H1 (cell line): ENCODE results near the gene PLD3. TPM values are rescaled to one million over a fixed set of nuclear protein-coding genes. Genes with fewer than 3 reads are reported as not detected.

Experiments used
- CTCF ChIA-PET: fragments of 300-600 bp; sonication (Branson Sonifier 250); formaldehyde crosslinking; loops from one replicate; lab custom pipeline; 2021; ENCODE audit not compliant: partially characterized antibody; lab: Charles Lee
- POLR2A ChIA-PET: fragments of 300-600 bp; sonication (Branson Sonifier 250); formaldehyde crosslinking; loops from one replicate; lab custom pipeline; 2021; ENCODE audit warnings: inconsistent platforms; ENCODE audit not compliant: partially characterized antibody; lab: Charles Lee
- DNase-seq, 2 experiments: peaks; one replicate each; pipeline versions ENCODE4 v3.0.0 to v3.0.0-alpha.2; 2010 to 2022; ENCODE audit warnings: low spot score in 2 of 2, low read depth in 1 of 2, mixed read lengths in 1 of 2
- FAIRE-seq: peaks from 2 replicates; lab custom pipeline; 2011; peaks lifted over from hg19 to GRCh38; lab: Jason Lieb, UNC
- H2AFZ ChIP-seq: 2 replicates; pipeline ENCODE4 v1.8.1; 2012; ENCODE audit warnings: low read length, inconsistent platforms
- H2AK5ac ChIP-seq: 2 replicates; pipeline ENCODE4 v1.6.1; 2013; ENCODE audit warnings: low read depth, low read length
- H2BK120ac ChIP-seq: replicated peaks from 2 replicates; pipeline ENCODE3; 2013; ENCODE audit warnings: low read depth, low read length, inconsistent platforms
- H2BK12ac ChIP-seq: 2 replicates; pipeline ENCODE4 v1.6.1; 2013; ENCODE audit warnings: low read depth, low read length
- H2BK15ac ChIP-seq: 2 replicates; pipeline ENCODE4 v1.6.1; 2013; ENCODE audit warnings: low read length
- H2BK20ac ChIP-seq: 2 replicates; pipeline ENCODE4 v1.6.1; 2013; ENCODE audit warnings: low read length
- H2BK5ac ChIP-seq: 2 replicates; pipeline ENCODE4 v1.6.1; 2013; ENCODE audit warnings: low read depth, low read length
- H3K14ac ChIP-seq: 2 replicates; pipeline ENCODE4 v1.6.1; 2013; ENCODE audit warnings: inconsistent platforms; ENCODE audit not compliant: insufficient read length
- H3K18ac ChIP-seq: 2 replicates; pipeline ENCODE4 v1.6.1; 2013; ENCODE audit warnings: low read length; ENCODE audit errors: extremely low read depth
- H3K23ac ChIP-seq: 2 replicates; pipeline ENCODE4 v1.6.1; 2013; ENCODE audit warnings: inconsistent platforms; ENCODE audit not compliant: insufficient read length
- H3K23me2 ChIP-seq: 2 replicates; pipeline ENCODE4 v1.6.1; 2013; ENCODE audit warnings: low read depth, low read length
- H3K27ac ChIP-seq: 2 replicates; pipeline ENCODE4 v1.6.1; 2011; ENCODE audit warnings: low read depth, low read length, inconsistent platforms
- H3K27me3 ChIP-seq, 4 experiments: replicated peaks in 1 of 4; 1 replicate in 1 of 4; 2 replicates in 3 of 4; pipeline versions ENCODE4 v1.6.1 to v1.8.1; 2011 to 2013; ENCODE audit warnings: low read length in 3 of 4, mild to moderate bottlenecking in 3 of 4, inconsistent platforms in 2 of 4, mixed read lengths in 2 of 4, moderate library complexity in 1 of 4; ENCODE audit not compliant: control insufficient read depth in 3 of 4, insufficient read depth in 3 of 4; ENCODE audit errors: extremely low read depth in 1 of 4
- H3K36me3 ChIP-seq, 4 experiments: 2 replicates each; pipeline versions ENCODE4 v1.6.1 to v1.8.1; 2011 to 2013; ENCODE audit warnings: mild to moderate bottlenecking in 4 of 4, low read length in 3 of 4, moderate library complexity in 2 of 4, control low read depth in 1 of 4, inconsistent platforms in 1 of 4; ENCODE audit not compliant: insufficient read depth in 4 of 4, control insufficient read depth in 2 of 4
- H3K4ac ChIP-seq: replicated peaks from 2 replicates; pipeline ENCODE3; 2013; ENCODE audit warnings: low read length, low read depth, mixed read lengths, inconsistent platforms; ENCODE audit not compliant: insufficient read length
- H3K4me1 ChIP-seq, 4 experiments: replicated peaks in 1 of 4; 1 replicate in 1 of 4; 2 replicates in 3 of 4; pipeline versions ENCODE4 v1.6.1 to v1.8.1; 2011 to 2013; ENCODE audit warnings: low read length in 3 of 4, inconsistent platforms in 2 of 4, mixed read lengths in 1 of 4; ENCODE audit not compliant: insufficient read depth in 4 of 4, control insufficient read depth in 3 of 4
- H3K4me2 ChIP-seq, 2 experiments: 2 replicates each; pipeline versions ENCODE4 v1.6.1 to v1.8.1; 2011 to 2013; ENCODE audit warnings: low read depth in 2 of 2, low read length in 2 of 2, control low read depth in 1 of 2, inconsistent platforms in 1 of 2, mild to moderate bottlenecking in 1 of 2; ENCODE audit not compliant: insufficient read depth in 1 of 2
- H3K4me3 ChIP-seq, 4 experiments: fragments of 200-600, 300-600 bp in 1 of 4; sonication (generic), shearing (Covaris generic), sonication (Bioruptor Twin) in 1 of 4; 2 replicates each; pipeline versions ENCODE4 v1.5.1 to v1.8.1; 2011 to 2016; ENCODE audit warnings: low read length in 4 of 4, low read depth in 3 of 4, control low read depth in 2 of 4, inconsistent platforms in 2 of 4, mild to moderate bottlenecking in 2 of 4, mixed read lengths in 1 of 4, moderate library complexity in 1 of 4; ENCODE audit not compliant: insufficient read depth in 2 of 4; ENCODE audit errors: extremely low read depth in 1 of 4
- H3K56ac ChIP-seq: replicated peaks from 2 replicates; pipeline ENCODE3; 2013; ENCODE audit warnings: low read depth, mild to moderate bottlenecking, mixed read lengths, low read length, inconsistent platforms; ENCODE audit not compliant: insufficient read length
- H3K79me1 ChIP-seq: 2 replicates; pipeline ENCODE4 v1.6.1; 2013; ENCODE audit warnings: low read depth, low read length, control low read depth
- H3K79me2 ChIP-seq, 2 experiments: 2 replicates each; pipeline versions ENCODE4 v1.6.1 to v1.8.1; 2012 to 2013; ENCODE audit warnings: low read length in 2 of 2, mild to moderate bottlenecking in 2 of 2, inconsistent platforms in 1 of 2; ENCODE audit not compliant: insufficient read depth in 2 of 2, control insufficient read depth in 1 of 2
- H3K9ac ChIP-seq, 4 experiments: replicated peaks in 1 of 4; 1 replicate in 1 of 4; 2 replicates in 3 of 4; pipeline versions ENCODE4 v1.6.1 to v1.8.1; 2011 to 2013; ENCODE audit warnings: low read depth in 3 of 4, low read length in 3 of 4, control low read depth in 2 of 4, mild to moderate bottlenecking in 2 of 4, moderate library complexity in 2 of 4, inconsistent platforms in 1 of 4; ENCODE audit errors: extremely low read depth in 1 of 4
- H3K9me3 ChIP-seq, 2 experiments: 2 replicates each; pipeline versions ENCODE4 v1.6.1 to v1.8.1; 2012 to 2013; ENCODE audit warnings: mild to moderate bottlenecking in 2 of 2, moderate library complexity in 2 of 2, control low read depth in 1 of 2, inconsistent platforms in 1 of 2, low read depth in 1 of 2, low read length in 1 of 2, mixed read lengths in 1 of 2; ENCODE audit not compliant: insufficient read depth in 2 of 2
- H4K20me1 ChIP-seq, 2 experiments: replicated peaks in 1 of 2; 2 replicates each; pipeline versions ENCODE3 to v1.8.1; 2011 to 2013; ENCODE audit warnings: inconsistent platforms in 2 of 2, low read length in 2 of 2, mild to moderate bottlenecking in 1 of 2; ENCODE audit not compliant: insufficient read depth in 2 of 2, control insufficient read depth in 1 of 2
- H4K5ac ChIP-seq: 2 replicates; pipeline ENCODE4 v1.6.1; 2013; ENCODE audit warnings: low read length, low read depth, mixed read lengths, inconsistent platforms; ENCODE audit not compliant: insufficient read length
- H4K8ac ChIP-seq: 2 replicates; pipeline ENCODE4 v1.8.0; 2013; ENCODE audit warnings: mild to moderate bottlenecking, moderate library complexity, low read length, inconsistent platforms; ENCODE audit not compliant: insufficient read depth; ENCODE audit errors: extremely low read depth
- H4K91ac ChIP-seq: replicated peaks from 2 replicates; pipeline ENCODE3; 2013; ENCODE audit warnings: low read length, mixed read lengths, inconsistent platforms; ENCODE audit not compliant: insufficient read length
- ASH2L ChIP-seq: fragments of 200-600, 300-600 bp; sonication (generic); IDR thresholded peaks from one replicate; pipeline ENCODE4 v1.7.1; 2017; ENCODE audit warnings: low read length
- ATF3 ChIP-seq: IDR thresholded peaks from 2 replicates; pipeline ENCODE4 v1.6.1; 2011; ENCODE audit warnings: low read depth, mild to moderate bottlenecking, low read length; ENCODE audit not compliant: insufficient read depth
- BRCA1 ChIP-seq: IDR thresholded peaks from 2 replicates; pipeline ENCODE4 v1.6.1; 2012; ENCODE audit warnings: low read depth, low read length, improper control_type of control experiment
- CBX8 ChIP-seq: fragments of 300-800, 300-1000 bp; sonication (generic); IDR thresholded peaks from 2 replicates; pipeline ENCODE4 v1.7.1; 2016; ENCODE audit warnings: low read depth, low read length, borderline replicate concordance
- CEBPB ChIP-seq: IDR thresholded peaks from 2 replicates; pipeline ENCODE4 v1.6.1; 2012; ENCODE audit warnings: low read depth, low read length
- EGR1 ChIP-seq: IDR thresholded peaks from 2 replicates; pipeline ENCODE4 v1.6.1; 2011; ENCODE audit warnings: low read depth, low read length, borderline replicate concordance
- HDAC2 ChIP-seq, 2 experiments: fragments of 300-600 bp in 1 of 2; sonication (generic) in 1 of 2; IDR thresholded peaks; 2 replicates each; pipeline ENCODE4 v1.6.1; 2011 to 2012; ENCODE audit warnings: low read depth in 2 of 2, low read length in 2 of 2, mild to moderate bottlenecking in 2 of 2, moderate library complexity in 2 of 2, borderline replicate concordance in 1 of 2, inconsistent platforms in 1 of 2
- KDM5A ChIP-seq: fragments of 200-600 bp; IDR thresholded peaks from 2 replicates; pipeline ENCODE4 v1.7.1; 2012; ENCODE audit warnings: mild to moderate bottlenecking, low read length, inconsistent platforms, mixed read lengths
- NANOG ChIP-seq: IDR thresholded peaks from 2 replicates; pipeline ENCODE4 v1.6.1; 2011; ENCODE audit warnings: low read length, low read depth, mild to moderate bottlenecking, inconsistent platforms; ENCODE audit not compliant: insufficient read depth, poor library complexity, severe bottlenecking
- RFX5 ChIP-seq: IDR thresholded peaks from 2 replicates; pipeline ENCODE4 v1.6.1; 2011; ENCODE audit warnings: low read depth, low read length, improper control_type of control experiment, borderline replicate concordance
- SUZ12 ChIP-seq: fragments of 200-600 bp; sonication (generic); IDR thresholded peaks from 2 replicates; pipeline ENCODE4 v1.6.1; 2012; ENCODE audit warnings: mild to moderate bottlenecking, inconsistent platforms, low read length, moderate library complexity, mixed read lengths
- whole genome bisulfite sequencing, 2 experiments: shearing (Covaris generic) in 1 of 2; methylation state at CpG; one replicate each; pipeline versions ENCODE4 v1.1.6 to v1.1.7; 2013 to 2015; ENCODE audit warnings: low lambda C conversion rate in 2 of 2, mixed read lengths in 2 of 2, inconsistent platforms in 1 of 2, low coverage in 1 of 2, missing lambda C conversion rate in 1 of 2; ENCODE audit not compliant: insufficient replicate concordance in 2 of 2, insufficient coverage in 1 of 2, insufficient read length in 1 of 2; ENCODE audit errors: extremely low coverage in 1 of 2, missing lambda C conversion rate in 1 of 2; 5-methylcytosine and 5-hydroxymethylcytosine counted together
- polyA plus RNA-seq, 7 experiments: library from polyadenylated mRNA; depleted of rRNA in 3 of 7; stranded (reverse) in 5 of 7; unstranded in 2 of 7; fragments of >200 nt in 5 of 7; fragments of 200-250 nt in 2 of 7; gene quantifications; 1 replicate in 5 of 7; 2 replicates in 1 of 7; 4 replicates in 1 of 7; pipeline versions ENCODE4 v1.2.1 to v1.2.3, GENCODE V29; 2011 to 2013; ENCODE audit warnings: missing spikeins in 2 of 7, mixed read lengths in 2 of 7
- total RNA-seq: library from RNA; stranded (reverse); fragmentation: NEBNext Ultra II Directional; extraction: Animal tissue kit (Norgen Biotek cat#: 25700); gene quantifications from 2 replicates; pipeline ENCODE4 v1.2.1, GENCODE V29; 2021

PLD3 gene
- total and polyA plus RNA-seq, 2 of the 8 experiments (the other 6 are each of a cell fraction or from before 2014, with no cell fraction given), result 180 to 543 TPM

GRCh38 chr19:40335855-40336600 lies 12.5 kb upstream of the PLD3 start:
- Histone ChIP-seq H3K27ac (no peak overlapping the region), H4K8ac (no peak overlapping the region), H3K79me1 (no peaks in the 10 kb centered on the region), H3K36me3 (peaks cover 0 to 10% (median 5%) of the 10 kb centered on the region in 4 experiments; a peak in 7 of 8 replicates), H2BK120ac (no peak overlapping the region), H4K5ac (no peak overlapping the region), H3K4ac (no peak overlapping the region), H2BK20ac (no peak overlapping the region), H2BK15ac (no peak overlapping the region), H3K4me2 (no peak overlapping the region), H4K20me1 (no peaks in the 10 kb centered on the region), H3K4me1 (no peaks in the 10 kb centered on the region), H2AFZ (no peak overlapping the region), H3K4me3 (no peak overlapping the region), H3K23ac (no peak overlapping the region), H3K56ac (no peak overlapping the region), H3K79me2 (no peaks in the 10 kb centered on the region; a peak in 1 of 4 replicates), H3K14ac (no peak overlapping the region), H3K27me3 (no peaks in the 10 kb centered on the region), H3K18ac (no peak overlapping the region), H4K91ac (no peak overlapping the region), H2BK12ac (no peak overlapping the region), H3K9ac (no peak overlapping the region), H3K23me2 (no peaks in the 10 kb centered on the region), H2AK5ac (no peak overlapping the region), H2BK5ac (no peak overlapping the region), H3K9me3 (no peaks in the 10 kb centered on the region)
- no peak for DNase-seq
- FAIRE-seq, result no peak
- ChIA-PET CTCF (interaction anchor here (0.8 to 1.2 kb wide), 2 partner anchors 10 to 29 kb away, joined by 3 read pairs; no protein-coding TSS in a partner anchor), POLR2A (interaction anchor here (1.3 kb wide), 1 partner anchor 44 kb away, joined by 4 read pairs; no protein-coding TSS in a partner anchor)
- no peak for TF ChIP-seq CBX8
- no peak for TF ChIP-seq BRCA1
- TF ChIP-seq CEBPB, result no peak
- TF ChIP-seq RFX5, result no peak
- no peak for TF ChIP-seq EGR1
- no peak for TF ChIP-seq SUZ12
- no peak for TF ChIP-seq NANOG
- no peak for TF ChIP-seq HDAC2 (IDR thresholded peaks at IDR 0.05; ENCODE audit: borderline replicate concordance in 1 of 2, low read depth in 2 of 2, low read length in 2 of 2)
- no peak for TF ChIP-seq KDM5A
- no peak for TF ChIP-seq ASH2L
- TF ChIP-seq ATF3, result no peak
- WGBS, 2 experiments, result 94% methylated on average over 15 of the region's 15 CpGs; no CpG with 5 or more reads in 1 of the 2 experiments
